Activated naive CD4-positive, alpha-beta T cell (primary cell): Measurements from ENCODE around the gene CALR3.
"Not testable (repeated sequence)": the region's sequence is repeated elsewhere in the genome, so short reads cannot be mapped to it uniquely, and the experiment has no call there.

Experiments
- DNase-seq, 4 experiments: peaks; one replicate each; lab custom pipeline; 2025; lab: John Stamatoyannopoulos, UW

The CALR3 gene

GRCh38 chr19:16496613-16496983, 631 bp upstream of the CALR3 start:
- DNase-seq = no peak

- DNase-seq = not testable (repeated sequence)
Observed at GRCh38 chr19:16486476-16486875, 9.5 kb downstream of the CALR3 start.

GRCh38 chr19:16482745-16483144, 13.2 kb downstream of the CALR3 start:
- DNase-seq = no peak

- no peak for DNase-seq
Observed at GRCh38 chr19:16477311-16477710, 18.7 kb downstream of the CALR3 start.

GRCh38 chr19:16476401-16476800, 19.6 kb downstream of the CALR3 start:
- no peak for DNase-seq

- no peak for DNase-seq
Observed at GRCh38 chr19:16473875-16474392, 22.0 kb downstream of the CALR3 start.

GRCh38 chr19:16472992-16473391, 23.0 kb downstream of the CALR3 start:
- DNase-seq = no peak

GRCh38 chr19:16472559-16472899, 23.4 kb downstream of the CALR3 start:
- not testable (repeated sequence) for DNase-seq

- no peak for DNase-seq
Observed at GRCh38 chr19:16470911-16471811, 24.8 kb downstream of the CALR3 start.

- DNase-seq = no peak
Observed at GRCh38 chr19:16470541-16470910, 25.4 kb downstream of the CALR3 start.

GRCh38 chr19:16467581-16467980, 28.4 kb downstream of the CALR3 start:
- no peak for DNase-seq

GRCh38 chr19:16466802-16467427, 29.1 kb downstream of the CALR3 start:
- not testable (repeated sequence) for DNase-seq

- DNase-seq = no peak
Observed at GRCh38 chr19:16465239-16465638, 30.7 kb downstream of the CALR3 start.

- DNase-seq = no peak
Observed at GRCh38 chr19:16463991-16464575, 31.9 kb downstream of the CALR3 start.

GRCh38 chr19:16463341-16463990, 32.5 kb downstream of the CALR3 start:
- DNase-seq = no peak

GRCh38 chr19:16462757-16463250, 33.2 kb downstream of the CALR3 start:
- DNase-seq = no peak

GRCh38 chr19:16461630-16462051, 34.3 kb downstream of the CALR3 start:
- no peak for DNase-seq

- DNase-seq = no peak
Observed at GRCh38 chr19:16460454-16460853, 35.5 kb downstream of the CALR3 start.

- no peak for DNase-seq
Observed at GRCh38 chr19:16459680-16460079, 36.3 kb downstream of the CALR3 start.

- DNase-seq = no peak
Observed at GRCh38 chr19:16458391-16459341, 37.3 kb downstream of the CALR3 start.

- no peak for DNase-seq
Observed at GRCh38 chr19:16457954-16458331, 38.0 kb downstream of the CALR3 start.
